ENCODE measurements around the gene S100A12.
"Not testable (repeated sequence)": the region's sequence is repeated elsewhere in the genome, so short reads cannot be mapped to it uniquely, and the experiment has no call there.

S100A12 gene

GRCh38 chr1:153375511-153375910 lies at the start of gene S100A12:
TSS of gene S100A12 (minus strand) at chr1:153375621. CDS start at chr1:153374592, 1,029 bp downstream.
- no peak for DNase-seq

GRCh38 chr1:153422450-153423068 lies 47.1 kb upstream of the S100A12 start:
- no peak for DNase-seq

DNA sequence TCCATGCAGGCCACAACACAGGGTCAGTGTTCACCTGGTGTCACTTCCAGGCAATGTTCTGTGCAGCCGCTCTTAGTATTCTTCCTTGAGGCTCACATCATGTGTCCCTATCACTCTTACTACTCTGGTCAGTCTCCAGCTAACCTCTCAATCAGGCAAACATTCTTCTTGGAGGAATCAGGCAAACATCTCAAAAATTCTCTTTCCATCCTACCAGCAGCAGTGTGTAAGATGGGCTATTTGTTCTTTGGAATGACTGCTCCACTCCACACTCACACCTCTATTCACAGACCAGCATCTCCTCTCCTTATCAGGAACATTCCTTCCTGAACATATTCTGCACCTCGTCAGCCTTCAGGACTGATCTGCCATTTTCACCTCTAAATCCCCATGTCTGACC lies 44.9 kb upstream of the S100A12 start:
- no peak for DNase-seq

DNA sequence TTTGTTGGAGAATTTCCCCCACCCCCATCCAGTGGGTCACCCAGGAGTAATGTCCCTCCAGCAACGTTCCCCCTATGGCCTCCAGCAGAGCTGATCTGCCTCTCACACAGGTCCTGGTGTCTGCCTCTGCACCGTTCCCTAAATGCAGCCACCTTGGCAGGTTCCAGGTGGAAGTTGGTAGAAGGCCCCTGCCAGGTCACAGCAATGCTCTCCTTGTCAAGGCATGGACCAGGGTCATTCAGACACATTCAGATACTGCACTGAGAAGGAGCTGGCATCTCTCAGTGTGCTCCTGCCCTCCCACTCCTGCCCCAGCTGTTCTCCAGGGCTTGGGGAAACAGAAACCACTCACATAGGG lies 44.0 kb upstream of the S100A12 start:
- not testable (repeated sequence) for DNase-seq

DNA sequence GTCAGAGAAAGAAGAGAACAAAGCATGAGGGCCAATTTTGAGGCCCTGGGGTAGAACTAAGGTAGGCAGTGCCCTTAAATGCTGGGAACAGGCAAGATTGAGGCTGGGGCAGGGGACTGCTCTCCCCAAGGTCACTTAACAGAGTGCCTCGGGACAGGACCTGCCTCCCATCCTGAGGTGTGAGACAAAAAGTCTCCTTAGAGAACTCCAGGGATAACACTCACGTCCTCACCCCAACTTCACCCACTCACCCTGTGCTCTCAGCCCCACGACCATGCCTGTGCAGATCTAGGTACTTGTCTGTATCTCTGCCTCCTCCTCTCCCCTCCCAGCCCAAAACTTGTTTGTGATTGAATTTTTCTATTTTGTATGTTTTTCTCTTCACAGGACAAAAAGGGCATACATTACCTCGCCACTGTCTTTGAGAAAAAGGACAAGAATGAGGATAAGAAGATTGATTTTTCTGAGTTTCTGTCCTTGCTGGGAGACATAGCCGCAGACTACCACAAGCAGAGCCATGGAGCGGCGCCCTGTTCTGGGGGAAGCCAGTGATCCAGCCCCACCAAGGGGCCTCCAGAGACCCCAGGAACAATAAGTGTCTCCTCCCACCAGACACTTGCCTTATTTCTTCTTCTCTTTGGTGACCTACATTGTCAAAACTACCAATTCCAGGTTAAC lies 43.5 kb upstream of the S100A12 start:
- DNase-seq = not testable (repeated sequence)

DNA sequence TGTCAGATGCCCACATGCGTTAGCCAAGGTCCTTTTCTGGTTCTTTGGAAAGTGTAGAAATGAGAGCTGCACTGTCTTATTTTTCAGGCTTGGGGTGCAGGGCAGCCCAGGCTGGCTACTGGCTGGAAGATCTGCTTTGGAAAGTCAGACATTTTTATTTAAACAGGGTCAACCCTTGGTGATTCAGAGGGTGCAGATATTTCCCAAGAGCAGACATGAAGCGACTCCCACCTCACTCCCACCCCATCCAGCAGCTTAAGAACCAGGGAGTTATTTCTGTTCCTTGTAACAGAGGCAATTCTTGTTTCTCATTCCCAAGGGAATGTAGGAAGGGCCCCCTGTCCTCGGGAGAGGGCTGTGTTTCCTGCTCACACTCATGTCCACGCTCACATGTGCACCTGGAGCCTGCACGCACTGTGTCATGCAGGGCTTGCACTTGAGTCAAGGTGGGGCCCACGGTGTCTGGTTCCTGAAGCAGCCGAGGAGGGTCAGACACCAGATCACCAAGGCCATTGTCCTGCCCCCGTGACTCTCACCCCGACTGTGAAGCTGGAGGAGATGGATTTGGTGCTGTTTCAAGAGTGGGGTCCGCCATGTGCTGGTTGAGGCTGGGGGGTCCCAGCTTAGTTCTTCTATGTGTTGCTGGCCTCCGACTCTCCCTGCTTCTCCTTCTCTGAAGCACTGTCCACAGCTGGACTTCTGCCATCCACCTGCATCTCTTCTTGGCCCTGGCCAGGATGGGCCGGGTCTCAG lies 41.9 kb upstream of the S100A12 start:
- DNase-seq = no peak

DNA sequence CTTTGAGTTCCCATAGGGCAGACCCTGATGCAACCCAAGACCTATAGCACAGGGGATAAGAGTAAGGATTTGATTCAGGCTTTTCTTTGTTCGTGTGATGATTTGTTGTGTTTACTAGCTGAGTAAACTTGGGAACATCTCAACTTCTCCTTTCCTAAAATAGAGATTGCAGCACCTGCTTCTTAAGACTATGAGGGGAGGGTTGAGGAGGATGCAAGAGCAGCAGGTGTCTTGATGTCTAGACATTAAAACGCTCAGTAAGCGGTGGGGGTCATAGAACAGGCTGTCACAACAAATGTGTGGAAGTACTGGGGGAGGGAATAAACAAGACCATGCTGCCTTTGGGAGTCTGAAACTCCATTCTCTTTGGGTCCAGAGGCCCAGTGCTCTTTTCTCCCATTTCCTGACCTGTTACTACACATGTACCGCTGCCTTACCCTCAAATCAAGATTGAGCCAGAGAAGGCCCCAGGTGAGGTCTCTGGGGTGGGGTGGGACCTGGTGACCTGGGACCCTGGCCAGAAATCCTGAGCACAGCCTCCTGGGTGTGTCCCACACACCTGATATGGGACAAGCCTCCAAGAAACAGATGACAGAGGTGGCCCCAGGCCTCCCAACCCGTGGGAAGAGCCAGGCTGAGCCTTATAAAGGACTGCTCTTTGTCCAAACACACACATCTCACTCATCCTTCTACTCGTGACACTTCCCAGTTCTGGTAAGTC lies 40.6 kb upstream of the S100A12 start, which contains the start of gene S100A7A:
Gene S100A7A (plus strand): TSS at position 671 of the 721 bp plus-strand sequence. CDS start 1,563 bp downstream, outside the sequence.
- DNase-seq = no peak

DNA sequence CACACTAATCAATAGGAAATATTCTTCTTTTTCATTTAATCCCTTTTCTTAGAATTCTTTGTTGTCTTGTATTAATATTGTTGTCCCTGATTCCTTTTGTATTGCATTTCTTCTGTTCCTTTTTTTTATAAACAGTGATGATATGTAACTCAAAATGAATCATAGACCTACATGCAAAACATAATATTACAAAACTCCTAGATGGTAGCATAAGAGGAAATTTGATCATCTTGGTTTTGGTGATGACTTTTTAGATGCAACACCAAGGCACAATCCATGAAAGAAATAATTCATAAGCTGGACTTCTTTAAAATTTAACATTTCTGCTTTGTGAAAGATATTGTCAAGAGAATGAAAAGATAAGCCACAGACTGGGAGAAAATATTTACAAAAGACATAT lies 38.5 kb upstream of the S100A12 start:
- DNase-seq = not testable (repeated sequence)

- not testable (repeated sequence) for DNase-seq
Observed at GRCh38 chr1:153407274-153407673, 31.9 kb upstream of the S100A12 start.

DNA sequence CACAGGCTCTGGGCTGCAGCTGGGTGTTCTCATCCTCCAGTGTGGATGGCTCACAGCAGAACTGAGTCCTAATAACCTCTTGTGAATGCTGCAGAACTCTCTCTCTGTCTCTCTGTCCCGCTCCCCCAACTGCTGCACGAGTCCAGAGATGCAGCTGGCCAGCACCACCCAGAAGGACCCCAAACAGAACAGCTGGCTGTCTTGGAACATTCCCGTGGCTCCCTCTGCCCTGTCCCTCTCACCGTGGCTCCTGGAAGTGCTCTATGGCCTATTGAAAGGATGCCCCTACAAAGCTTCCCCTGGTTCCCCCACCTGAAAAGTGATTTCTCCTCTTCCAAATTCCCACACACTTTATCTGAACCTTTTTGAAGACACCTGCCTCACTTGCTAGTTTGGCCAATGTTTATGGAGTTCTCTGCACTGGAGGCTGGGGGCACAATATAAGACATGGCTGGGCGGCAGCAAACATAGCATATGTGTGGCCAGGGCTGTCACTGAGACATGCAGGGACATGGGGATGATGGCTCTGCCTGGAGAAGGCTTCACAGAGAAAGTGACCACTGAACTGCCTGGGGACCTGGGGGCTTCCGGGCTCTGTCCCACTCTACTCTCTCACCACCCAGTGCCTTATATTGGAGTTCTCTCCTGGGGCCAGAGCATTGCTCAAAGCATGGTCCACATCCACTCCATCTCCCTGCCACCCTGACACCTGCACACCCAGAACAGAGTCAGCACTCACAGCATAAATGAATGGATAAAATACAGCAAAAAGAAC lies 30.6 kb upstream of the S100A12 start:
- DNase-seq = not testable (repeated sequence)

- no peak for DNase-seq
Observed at GRCh38 chr1:153404768-153405167, 29.3 kb upstream of the S100A12 start.

DNA sequence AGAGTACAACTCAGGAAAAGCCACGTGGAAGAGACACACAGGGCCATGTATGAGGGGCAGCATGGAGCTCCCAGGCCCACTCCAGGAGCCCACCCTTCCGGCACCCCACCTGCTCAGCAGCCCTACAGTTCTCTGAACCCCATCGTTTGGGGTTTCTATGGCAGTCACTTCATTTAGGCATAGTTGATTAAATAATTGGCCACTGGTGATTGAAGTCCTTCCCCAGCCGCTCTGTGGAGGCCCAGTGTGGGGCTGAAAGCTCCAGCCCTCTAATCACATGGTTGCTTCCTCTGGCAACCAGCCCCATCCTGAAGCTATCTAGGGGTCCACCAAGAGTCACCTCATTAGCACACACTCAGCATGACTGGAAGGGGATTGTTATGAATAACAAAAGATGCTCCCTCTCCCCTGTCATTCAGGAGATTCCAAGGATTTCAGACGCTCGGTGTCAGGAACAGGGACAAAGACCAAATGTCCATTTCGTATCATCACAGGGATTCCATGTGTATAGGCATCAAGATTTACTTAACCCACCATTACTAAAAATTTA lies 28.7 kb upstream of the S100A12 start:
- DNase-seq = no peak

- no peak for DNase-seq
Observed at GRCh38 chr1:153403421-153404085, 28.1 kb upstream of the S100A12 start.

- DNase-seq = no peak
Observed at GRCh38 chr1:153402226-153402625, 26.8 kb upstream of the S100A12 start.

GRCh38 chr1:153401461-153401860 lies 26.0 kb upstream of the S100A12 start:
- no peak for DNase-seq

DNA sequence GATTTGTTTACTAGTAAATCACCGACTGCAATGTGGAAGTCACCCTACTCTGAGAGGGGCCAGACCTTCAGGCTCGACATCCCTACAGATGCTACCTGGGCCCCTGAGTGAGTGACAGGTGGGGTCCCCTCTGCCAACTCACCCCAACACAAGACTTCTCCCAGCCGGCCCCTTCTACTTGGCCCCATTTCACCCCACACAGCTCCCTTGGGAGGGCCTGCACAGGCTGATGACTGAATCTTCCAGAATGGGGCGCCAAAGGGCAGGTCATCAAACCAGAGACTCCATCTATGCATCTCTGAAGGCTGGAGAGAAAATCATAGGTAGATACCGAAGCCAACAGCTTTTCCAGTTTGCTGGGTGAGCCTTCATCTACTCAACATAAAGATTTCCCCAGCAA lies 24.8 kb upstream of the S100A12 start:
- DNase-seq = no peak

DNA sequence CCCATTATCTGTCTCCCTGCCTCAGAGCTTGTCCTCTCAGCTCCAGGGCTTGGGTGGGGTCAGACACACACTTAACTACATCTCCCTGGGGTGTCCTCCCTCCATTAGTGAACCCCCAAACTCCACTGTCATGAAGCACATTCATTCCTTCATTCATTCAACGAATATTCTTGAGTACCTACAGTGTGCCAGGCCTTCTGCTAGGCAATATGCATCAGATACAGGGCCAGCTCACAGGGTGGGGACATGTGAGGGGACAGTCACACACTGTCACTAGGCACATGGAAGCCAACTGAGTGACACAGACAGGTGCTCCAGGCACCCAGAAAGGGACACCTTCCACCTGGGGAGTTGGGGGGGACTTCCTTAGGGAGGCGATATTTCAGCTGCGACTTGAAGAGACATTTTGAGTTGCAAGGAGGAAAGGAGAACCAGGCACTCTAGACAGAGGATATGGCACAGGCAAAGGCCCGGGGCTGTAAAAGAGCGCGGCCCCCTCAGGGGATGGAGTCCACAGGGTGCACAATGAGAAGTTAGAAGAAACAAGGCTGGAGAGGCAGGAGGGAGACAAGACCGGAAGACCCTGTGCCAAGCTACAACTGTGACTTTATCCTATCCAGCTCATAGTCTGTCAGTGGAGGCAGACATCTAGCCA lies 24.1 kb upstream of the S100A12 start:
- no peak for DNase-seq

DNA sequence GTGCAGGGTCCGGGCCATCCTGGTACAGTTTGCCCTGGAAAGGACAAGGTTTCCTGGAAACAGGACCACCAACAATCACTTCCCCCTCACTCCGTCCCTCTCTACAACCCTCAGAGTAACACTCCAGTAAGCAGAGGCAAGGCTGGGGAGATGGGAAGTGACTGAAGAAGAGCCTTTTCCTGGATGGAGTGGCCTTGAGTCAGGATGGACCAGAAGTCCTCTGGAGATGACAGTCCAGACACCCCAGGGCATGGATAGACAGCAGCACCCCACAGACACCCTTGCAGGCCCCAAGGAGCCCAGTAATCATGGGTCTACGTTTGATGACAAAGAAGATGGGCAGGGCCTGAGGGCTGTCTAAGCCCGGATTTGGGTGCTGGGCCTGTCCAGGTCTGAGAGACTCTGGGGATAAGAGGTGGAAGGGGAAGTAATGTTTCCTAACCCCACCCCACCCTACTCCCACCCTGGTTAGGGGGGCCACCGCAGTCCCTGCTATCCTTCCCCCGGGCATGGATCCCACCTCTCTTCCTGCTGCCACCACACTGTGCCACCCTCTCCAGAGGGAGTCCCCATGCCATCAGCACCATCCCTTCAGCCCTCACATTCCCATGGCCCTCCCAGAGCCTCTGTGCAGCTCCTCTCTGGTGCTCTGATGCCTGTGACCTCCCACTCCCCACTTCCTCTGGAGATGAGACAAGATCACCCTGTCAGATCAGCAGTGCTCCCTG lies 22.7 kb upstream of the S100A12 start:
- no peak for DNase-seq

GRCh38 chr1:153397051-153397923 lies 21.9 kb upstream of the S100A12 start:
- DNase-seq = no peak

Measured in DMS79 (cell line).